Measurements from ENCODE around the gene MINK1. TPM values are rescaled to one million over a fixed set of nuclear protein-coding genes. Genes with fewer than 3 reads are reported as not detected.
"Not testable (repeated sequence)": the region's sequence is repeated elsewhere in the genome, so short reads cannot be mapped to it uniquely, and the experiment has no call there.

Gene MINK1
- total RNA-seq, 2 experiments from 2014 or later = 49.1 to 50.4 TPM

DNA sequence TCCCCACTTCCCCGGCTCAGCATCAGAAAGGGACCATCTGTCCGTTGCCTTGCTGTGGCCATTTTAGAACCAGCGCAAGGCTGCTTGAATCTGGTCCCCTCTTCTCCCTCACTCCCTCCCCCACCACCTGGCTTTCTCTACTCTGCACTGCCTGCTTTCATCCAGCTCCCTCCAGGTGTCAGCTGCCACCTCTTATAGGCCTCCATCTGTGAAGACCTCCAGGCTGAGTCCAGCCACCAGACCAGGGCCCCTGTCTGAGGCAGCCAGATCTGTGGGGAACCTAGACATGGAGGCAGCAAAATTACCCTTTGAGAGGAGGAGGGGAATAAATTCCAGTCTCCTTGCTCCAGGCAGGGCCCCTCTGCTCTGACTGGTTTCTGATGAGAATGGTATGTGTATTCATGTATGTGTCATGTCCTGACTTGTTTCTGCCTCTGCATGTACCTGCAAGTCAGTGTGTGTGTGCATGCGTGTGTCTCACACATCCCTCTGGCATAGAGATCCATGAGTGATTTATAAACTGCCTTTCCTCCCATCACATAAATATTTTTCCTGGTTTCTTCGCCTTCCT lies 21.1 kb downstream of the MINK1 start:
- Mint-ChIP-seq H3K9me3 (peaks cover 3% of the 10 kb centered on the region), H3K4me1 (ENCODE audit: low read depth) (peaks cover 35% of the 10 kb centered on the region)
- DNase-seq = peak; percentile 18

DNA sequence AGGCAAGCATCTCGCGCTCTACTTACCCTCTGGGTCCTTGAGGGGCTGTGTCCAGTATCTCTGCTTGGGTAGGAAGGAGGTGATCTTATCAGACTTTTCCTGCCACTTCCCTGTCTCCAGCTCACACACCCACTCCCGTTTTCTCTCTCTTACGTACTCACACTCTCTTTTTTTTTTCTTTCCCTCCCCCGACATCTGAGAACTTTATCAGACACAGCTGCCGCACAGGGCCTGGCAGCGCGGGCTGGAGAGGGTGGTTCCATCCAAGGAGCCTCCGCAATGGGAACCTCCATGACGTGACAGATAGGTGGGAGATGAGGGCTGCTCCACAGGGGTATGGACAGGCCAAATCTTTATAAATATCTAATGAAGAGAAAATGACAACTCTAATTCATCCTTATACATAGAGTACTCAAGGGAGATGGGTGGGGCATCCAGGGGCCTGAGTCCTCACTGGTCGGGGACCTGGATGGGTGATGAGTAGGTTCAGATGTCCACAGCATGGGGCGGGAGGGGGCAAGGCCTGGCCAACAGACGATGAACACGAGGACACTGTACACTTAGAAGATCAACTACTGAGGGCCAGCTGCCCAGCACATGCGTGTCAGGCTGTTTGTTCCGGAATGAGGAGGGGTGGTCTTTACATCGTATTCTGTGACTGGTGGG lies 23.3 kb downstream of the MINK1 start:
- Mint-ChIP-seq H3K27ac (no peak overlapping the region), H3K36me3 (ENCODE audit: low read depth) (peaks cover 5% of the 10 kb centered on the region), H3K4me1 (ENCODE audit: low read depth) (peaks cover 22% of the 10 kb centered on the region), H3K9me3 (peaks cover 3% of the 10 kb centered on the region), H3K4me3 (no peak overlapping the region), H3K27me3 (ENCODE audit: low read depth) (no peaks in the 10 kb centered on the region)
- intact Hi-C loops (cut with micrococcal nuclease) = no loop called here
- CTCF ChIA-PET = no interaction called here
- no peak for DNase-seq

More for the DNA sequence above, 21.1 kb downstream of the MINK1 start:
- intact Hi-C loops (cut with micrococcal nuclease) = no loop called here
- no peak overlapping the region for H3K4me3 Mint-ChIP-seq
- CTCF ChIA-PET = no interaction called here
- no peaks in the 10 kb centered on the region for H3K27me3 Mint-ChIP-seq (ENCODE audit: low read depth)
- H3K36me3 Mint-ChIP-seq (ENCODE audit: low read depth) = peaks cover 4% of the 10 kb centered on the region
- peak overlapping the region; percentile 1 for H3K27ac Mint-ChIP-seq

- Mint-ChIP-seq H3K4me3 (no peak overlapping the region), H3K9me3 (peaks cover 3% of the 10 kb centered on the region), H3K36me3 (ENCODE audit: low read depth) (peaks cover 5% of the 10 kb centered on the region), H3K27me3 (ENCODE audit: low read depth) (no peaks in the 10 kb centered on the region), H3K4me1 (ENCODE audit: low read depth) (peaks cover 20% of the 10 kb centered on the region), H3K27ac (no peak overlapping the region)
- CTCF ChIA-PET = no interaction called here
- DNase-seq = no peak
- intact Hi-C loops (cut with micrococcal nuclease) = no loop called here
Observed at GRCh38 chr17:4856937-4857314, 23.8 kb downstream of the MINK1 start.

DNA sequence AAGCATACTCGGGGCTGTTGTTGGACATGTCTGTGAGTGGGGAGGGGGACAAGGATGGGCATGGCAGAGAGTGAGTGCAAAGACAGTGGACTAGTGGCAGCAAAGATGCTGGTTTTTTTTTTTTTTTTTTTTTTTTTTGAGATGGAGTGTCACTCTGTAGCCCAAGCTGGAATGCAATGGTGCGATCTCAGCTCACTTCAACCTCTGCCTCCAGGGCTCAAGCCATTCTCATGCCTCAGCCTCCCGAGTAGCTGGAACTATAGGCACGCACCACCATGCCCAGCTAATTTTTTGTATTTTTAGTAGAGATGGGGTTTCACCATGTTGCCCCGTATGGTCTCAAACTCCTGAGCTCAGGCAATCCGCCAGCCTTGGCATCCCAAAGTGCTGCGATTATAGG lies 24.2 kb downstream of the MINK1 start:
- CTCF ChIA-PET = interaction anchor here (0.6 kb wide), 1 partner anchor 424 kb away, joined by 3 read pairs; no protein-coding TSS in a partner anchor
- H3K4me3 Mint-ChIP-seq = not testable (repeated sequence)

DNA sequence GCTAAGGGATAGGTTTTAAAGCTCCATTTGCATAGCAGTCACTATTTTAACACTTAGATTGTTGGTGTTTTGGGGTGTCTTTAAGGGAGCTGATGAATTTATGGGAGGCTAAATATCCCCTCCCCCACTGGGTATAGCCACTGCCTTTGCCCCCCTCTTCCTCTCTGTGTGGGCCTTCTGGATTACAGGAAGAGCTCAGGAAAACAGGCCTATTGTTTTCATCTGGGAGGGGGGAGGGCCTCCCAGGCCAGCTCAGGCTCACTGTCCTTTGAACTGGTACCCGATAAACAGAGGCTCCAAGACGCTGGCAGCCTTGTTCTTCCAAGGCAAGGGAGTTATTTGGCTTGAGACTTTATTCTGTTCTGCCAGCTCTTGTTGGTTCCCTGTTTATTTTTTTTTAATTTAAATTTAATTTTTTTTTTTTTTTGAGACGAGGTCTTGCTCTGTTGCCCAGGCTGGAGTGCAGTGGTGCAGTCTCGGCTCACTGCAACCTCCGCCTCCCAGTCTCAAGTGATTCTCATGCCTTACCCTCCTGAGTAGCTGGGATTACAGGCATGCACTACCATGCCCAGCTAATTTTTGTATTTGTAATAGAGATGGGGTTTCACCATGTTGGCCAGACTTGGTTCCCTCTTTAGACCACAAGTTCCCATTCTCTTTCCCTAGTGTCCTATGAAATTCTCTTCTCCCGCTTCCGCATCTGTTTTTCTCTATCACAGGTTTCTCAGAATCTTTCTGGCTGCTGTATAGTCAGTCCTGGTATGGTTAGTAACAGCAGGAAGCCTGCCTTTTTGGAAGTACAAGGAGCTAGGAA lies 25.1 kb downstream of the MINK1 start:
- Mint-ChIP-seq H3K27ac (no peak overlapping the region), H3K27me3 (ENCODE audit: low read depth) (no peaks in the 10 kb centered on the region), H3K4me1 (ENCODE audit: low read depth) (peaks cover 14% of the 10 kb centered on the region), H3K36me3 (ENCODE audit: low read depth) (peaks cover 5% of the 10 kb centered on the region), H3K9me3 (no peaks in the 10 kb centered on the region), H3K4me3 (no peak overlapping the region)
- DNase-seq = no peak
- intact Hi-C loops (cut with micrococcal nuclease) = loop anchor here (2.0 kb wide), 1 partner anchor 31 kb away; no protein-coding TSS in a partner anchor
- CTCF ChIA-PET = interaction anchor here (0.5 to 0.7 kb wide), 3 partner anchors 45 to 425 kb away, joined by 3 read pairs; partner anchors contain the start of gene CHRNE

More for the DNA sequence above, 24.2 kb downstream of the MINK1 start:
- peaks cover 16% of the 10 kb centered on the region for H3K4me1 Mint-ChIP-seq (ENCODE audit: low read depth)
- H3K27me3 Mint-ChIP-seq (ENCODE audit: low read depth); H3K9me3 Mint-ChIP-seq; H3K36me3 Mint-ChIP-seq (ENCODE audit: low read depth); H3K27ac Mint-ChIP-seq; intact Hi-C loops (cut with micrococcal nuclease); DNase-seq: not testable (repeated sequence)

DNA sequence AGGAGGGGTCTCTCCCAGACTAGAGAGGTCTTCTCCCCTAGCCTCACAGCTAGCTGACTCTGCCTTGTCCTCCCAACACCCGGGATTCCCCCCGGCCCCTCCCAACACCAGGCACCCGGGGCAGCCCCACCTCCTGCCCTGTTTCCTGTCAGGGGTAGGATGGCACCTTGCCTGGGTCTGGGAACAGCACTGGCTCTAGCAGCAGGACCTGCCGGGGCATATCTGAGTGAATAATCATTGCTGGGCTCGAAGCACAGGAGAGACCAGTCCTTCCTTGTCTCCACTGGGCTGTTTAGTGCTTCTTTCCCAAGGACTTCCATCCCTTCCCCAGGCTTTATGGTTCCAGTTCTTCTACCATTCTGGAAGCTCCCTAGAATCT lies 25.7 kb downstream of the MINK1 start:
- intact Hi-C loops (cut with micrococcal nuclease) = loop anchor here (2.0 kb wide), 1 partner anchor 30 kb away; no protein-coding TSS in a partner anchor
- no peaks in the 10 kb centered on the region for H3K27me3 Mint-ChIP-seq (ENCODE audit: low read depth)
- DNase-seq = peak; percentile 47
- H3K27ac Mint-ChIP-seq = no peak overlapping the region
- peaks cover 5% of the 10 kb centered on the region for H3K36me3 Mint-ChIP-seq (ENCODE audit: low read depth)
- H3K9me3 Mint-ChIP-seq = no peaks in the 10 kb centered on the region
- H3K4me1 Mint-ChIP-seq (ENCODE audit: low read depth) = peaks cover 14% of the 10 kb centered on the region
- no peak overlapping the region for H3K4me3 Mint-ChIP-seq
- CTCF ChIA-PET = no interaction called here

- H3K36me3 Mint-ChIP-seq (ENCODE audit: low read depth) = peaks cover 5% of the 10 kb centered on the region
- DNase-seq = no peak
- H3K4me3 Mint-ChIP-seq = no peak overlapping the region
- peaks cover 12% of the 10 kb centered on the region for H3K4me1 Mint-ChIP-seq (ENCODE audit: low read depth)
- H3K27ac Mint-ChIP-seq = no peak overlapping the region
- CTCF ChIA-PET = interaction anchor here (1.2 kb wide), 1 partner anchor 22 kb away, joined by 3 read pairs; no protein-coding TSS in a partner anchor
- intact Hi-C loops (cut with micrococcal nuclease) = loop anchor here (2.0 kb wide), 1 partner anchor 29 kb away; no protein-coding TSS in a partner anchor
- no peaks in the 10 kb centered on the region for H3K9me3 Mint-ChIP-seq
- H3K27me3 Mint-ChIP-seq (ENCODE audit: low read depth) = no peaks in the 10 kb centered on the region
Observed at GRCh38 chr17:4859816-4860625, 26.9 kb downstream of the MINK1 start.

- H3K27me3 Mint-ChIP-seq (ENCODE audit: low read depth) = no peaks in the 10 kb centered on the region
- H3K27ac Mint-ChIP-seq = no peak overlapping the region
- H3K36me3 Mint-ChIP-seq (ENCODE audit: low read depth) = peaks cover 5% of the 10 kb centered on the region
- intact Hi-C loops (cut with micrococcal nuclease) = no loop called here
- CTCF ChIA-PET = interaction anchor here (0.9 to 1.2 kb wide), 2 partner anchors 21 to 27 kb away, joined by 3 read pairs; no protein-coding TSS in a partner anchor
- no peaks in the 10 kb centered on the region for H3K9me3 Mint-ChIP-seq
- DNase-seq = no peak
- H3K4me3 Mint-ChIP-seq = no peak overlapping the region
- H3K4me1 Mint-ChIP-seq (ENCODE audit: low read depth) = peaks cover 12% of the 10 kb centered on the region
Observed at GRCh38 chr17:4860651-4861050, 27.5 kb downstream of the MINK1 start.

GRCh38 chr17:4861052-4861451 lies 27.9 kb downstream of the MINK1 start:
- CTCF ChIA-PET = interaction anchor here (0.9 to 1.2 kb wide), 2 partner anchors 21 to 27 kb away, joined by 3 read pairs; no protein-coding TSS in a partner anchor
- Mint-ChIP-seq H3K36me3 (ENCODE audit: low read depth) (peaks cover 4% of the 10 kb centered on the region), H3K27me3 (ENCODE audit: low read depth) (no peaks in the 10 kb centered on the region), H3K4me3 (no peak overlapping the region), H3K27ac (no peak overlapping the region), H3K9me3 (no peaks in the 10 kb centered on the region), H3K4me1 (ENCODE audit: low read depth) (peaks cover 12% of the 10 kb centered on the region)
- no peak for DNase-seq
- intact Hi-C loops (cut with micrococcal nuclease) = no loop called here

DNA sequence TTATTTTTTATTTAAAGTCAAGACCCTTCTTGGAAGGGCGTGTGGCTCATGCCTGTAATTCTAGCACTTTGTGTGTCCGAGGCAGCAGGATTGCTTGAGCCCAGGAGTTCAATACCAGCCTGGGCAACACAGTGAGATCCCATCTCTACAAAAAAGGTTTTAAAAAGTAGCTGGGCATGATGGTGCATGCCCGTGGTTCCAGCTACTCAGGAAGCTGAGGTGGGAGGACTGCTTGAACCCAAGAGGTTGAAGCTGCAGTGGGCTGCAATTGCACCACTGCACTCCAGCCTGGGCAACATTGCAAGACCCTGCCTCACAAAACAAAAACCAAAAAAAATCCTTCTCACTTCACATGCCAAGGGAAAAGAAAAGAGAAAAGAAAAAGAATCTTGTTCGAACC lies 29.6 kb downstream of the MINK1 start:
- no peaks in the 10 kb centered on the region for H3K9me3 Mint-ChIP-seq
- CTCF ChIA-PET = no interaction called here
- H3K27ac Mint-ChIP-seq = no peak overlapping the region
- DNase-seq = no peak
- no peak overlapping the region for H3K4me3 Mint-ChIP-seq
- intact Hi-C loops (cut with micrococcal nuclease) = no loop called here
- peaks cover 8% of the 10 kb centered on the region for H3K4me1 Mint-ChIP-seq (ENCODE audit: low read depth)
- H3K27me3 Mint-ChIP-seq (ENCODE audit: low read depth) = no peaks in the 10 kb centered on the region
- H3K36me3 Mint-ChIP-seq (ENCODE audit: low read depth) = peaks cover 1% of the 10 kb centered on the region

GRCh38 chr17:4863321-4863720 lies 30.2 kb downstream of the MINK1 start:
- CTCF ChIA-PET = no interaction called here
- no peaks in the 10 kb centered on the region for H3K27me3 Mint-ChIP-seq (ENCODE audit: low read depth)
- H3K9me3 Mint-ChIP-seq = no peaks in the 10 kb centered on the region
- H3K27ac Mint-ChIP-seq = no peak overlapping the region
- H3K4me1 Mint-ChIP-seq (ENCODE audit: low read depth) = peaks cover 8% of the 10 kb centered on the region
- intact Hi-C loops (cut with micrococcal nuclease) = no loop called here
- no peak for DNase-seq
- H3K4me3 Mint-ChIP-seq = no peak overlapping the region
- H3K36me3 Mint-ChIP-seq (ENCODE audit: low read depth) = peaks cover 1% of the 10 kb centered on the region

DNA sequence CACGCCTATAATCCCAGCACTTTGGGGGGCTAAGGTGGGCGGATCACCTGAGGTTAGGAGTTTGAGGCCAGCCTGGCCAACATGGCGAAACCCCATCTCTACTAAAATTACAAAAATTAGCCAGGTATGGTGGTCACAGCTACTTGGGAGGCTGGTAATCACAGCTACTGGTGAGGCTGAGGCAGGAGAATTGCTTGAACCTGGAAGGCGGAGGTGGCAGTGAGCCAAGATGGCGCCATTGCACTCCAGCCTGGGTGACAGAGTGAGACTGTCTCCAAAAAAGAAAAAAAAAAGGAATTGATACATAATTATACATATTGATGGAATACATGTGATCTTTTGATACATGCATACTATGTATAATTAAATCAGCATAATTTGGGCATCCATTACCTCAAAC lies 34.4 kb downstream of the MINK1 start:
- H3K27me3 Mint-ChIP-seq (ENCODE audit: low read depth); DNase-seq; H3K27ac Mint-ChIP-seq; H3K36me3 Mint-ChIP-seq (ENCODE audit: low read depth); H3K9me3 Mint-ChIP-seq; H3K4me3 Mint-ChIP-seq; intact Hi-C loops (cut with micrococcal nuclease); H3K4me1 Mint-ChIP-seq (ENCODE audit: low read depth): not testable (repeated sequence)
- CTCF ChIA-PET = interaction anchor here (0.7 to 1.1 kb wide), 2 partner anchors 18 to 46 kb away, joined by 3 to 6 read pairs; no protein-coding TSS in a partner anchor

Measured in activated naive CD4-positive, alpha-beta T cell treated with anti-CD3 and anti-CD28 coated beads for 36 hours (primary cell).